Thoracic aorta (tissue), 2 donors: ENCODE results near the gene LIN9. TPM values are rescaled to one million over a fixed set of nuclear protein-coding genes. Genes with fewer than 3 reads are reported as not detected.
"Not testable (repeated sequence)": the region's sequence is repeated elsewhere in the genome, so short reads cannot be mapped to it uniquely, and the experiment has no call there.

Experiments
- ATAC-seq: fragments of 150-250 bp; one replicate; pipeline ENCODE4 v1.8.0; 2017; ENCODE audit warnings: low read depth; ENCODE audit not compliant: insufficient number of reproducible peaks, low FRiP score
- DNase-seq: peaks from one replicate; pipeline ENCODE4 v3.0.0-alpha.2; 2020; ENCODE audit warnings: low spot score
- H3K27ac ChIP-seq, 2 donors: fragments of 200-600 bp; sonication (generic); 1 replicate in 1 of 2; 2 replicates in 1 of 2; pipeline ENCODE4 v1.5.1; 2016; ENCODE audit warnings: mild to moderate bottlenecking in 2 of 2, moderate library complexity in 2 of 2
- H3K27me3 ChIP-seq: fragments of 200-600 bp; sonication (generic); replicated peaks from 2 replicates; pipeline ENCODE4 v1.6.0; 2016; ENCODE audit warnings: mild to moderate bottlenecking; ENCODE audit not compliant: insufficient read depth
- H3K36me3 ChIP-seq: fragments of 200-600 bp; sonication (generic); one replicate; pipeline ENCODE4 v1.5.1; 2016
- H3K4me1 ChIP-seq, 2 donors: fragments of 200-600 bp; sonication (generic); 1 replicate in 1 of 2; 2 replicates in 1 of 2; pipeline versions ENCODE4 v1.5.1 to v1.6.0; 2016; ENCODE audit warnings: low read depth in 2 of 2, mild to moderate bottlenecking in 1 of 2; ENCODE audit not compliant: control insufficient read depth in 1 of 2
- H3K4me3 ChIP-seq: fragments of 200-600 bp; sonication (generic); 2 replicates; pipeline ENCODE4 v1.5.1; 2016; ENCODE audit warnings: mild to moderate bottlenecking
- H3K9me3 ChIP-seq: fragments of 200-600 bp; sonication (generic); 2 replicates; pipeline ENCODE4 v1.5.1; 2016
- total RNA-seq, 2 donors: library from RNA; depleted of rRNA; stranded (reverse); fragments of >200 nt; gene quantifications; one replicate each; pipeline versions ENCODE4 v1.1.0 to v1.2.3, GENCODE V29; 2016
- TF ChIP-seq, protein P1 (sequence below): fragments of 200-600 bp; sonication (generic); IDR thresholded peaks from one replicate; pipeline ENCODE4 v1.5.1; 2019; ENCODE audit warnings: antibody characterized with exemption

The LIN9 gene
- total RNA-seq, 2 donors from 2014 or later: 1.3 to 1.6 TPM

DNA sequence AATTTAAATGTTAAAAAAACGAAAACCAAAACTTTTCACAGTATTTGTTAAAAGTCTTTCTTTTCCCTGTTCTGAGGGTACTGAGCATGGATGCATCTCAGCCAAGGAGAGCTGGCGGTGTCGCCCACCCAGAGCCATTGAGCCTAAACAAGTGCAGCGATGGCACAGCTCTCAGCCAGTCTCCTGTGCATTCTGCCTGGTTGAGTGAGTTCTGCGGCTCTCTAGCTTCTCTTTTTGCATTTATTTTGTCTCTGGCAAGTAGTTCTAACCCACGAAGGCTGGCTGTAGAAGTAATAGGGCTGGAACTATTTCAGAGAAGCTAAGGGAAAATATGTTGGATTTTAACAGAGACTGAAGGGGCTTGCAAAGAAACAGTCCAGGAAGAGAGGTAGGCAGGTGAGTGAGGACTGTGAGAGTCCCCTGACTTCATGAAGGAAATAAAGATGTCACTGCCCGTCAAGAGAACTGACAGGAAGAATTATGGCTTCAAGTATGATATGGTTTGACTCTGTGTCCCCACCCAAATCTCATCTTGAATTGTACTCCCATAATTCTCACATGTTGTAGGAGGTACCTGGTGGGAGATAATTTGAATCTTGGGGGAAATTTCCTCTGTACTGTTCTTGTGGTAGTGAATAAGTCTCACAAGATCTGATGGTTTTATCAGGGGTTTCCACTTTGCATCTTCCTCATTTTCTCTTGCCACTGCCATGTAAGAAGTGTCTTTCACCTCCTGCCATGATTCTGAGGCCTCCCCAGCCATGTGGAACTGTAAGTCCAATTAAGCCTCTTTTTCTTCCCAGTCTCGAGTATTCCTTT lies 35.7 kb upstream of the LIN9 start:
- DNase-seq (no peak), ATAC-seq (no peak)
- Histone ChIP-seq H3K4me1 (no peaks in the 10 kb centered on the region), H3K27me3 (no peaks in the 10 kb centered on the region), H3K36me3 (no peaks in the 10 kb centered on the region), H3K27ac (no peak overlapping the region), H3K4me3 (no peak overlapping the region), H3K9me3 (no peaks in the 10 kb centered on the region)
- TF ChIP-seq, protein P1, sequence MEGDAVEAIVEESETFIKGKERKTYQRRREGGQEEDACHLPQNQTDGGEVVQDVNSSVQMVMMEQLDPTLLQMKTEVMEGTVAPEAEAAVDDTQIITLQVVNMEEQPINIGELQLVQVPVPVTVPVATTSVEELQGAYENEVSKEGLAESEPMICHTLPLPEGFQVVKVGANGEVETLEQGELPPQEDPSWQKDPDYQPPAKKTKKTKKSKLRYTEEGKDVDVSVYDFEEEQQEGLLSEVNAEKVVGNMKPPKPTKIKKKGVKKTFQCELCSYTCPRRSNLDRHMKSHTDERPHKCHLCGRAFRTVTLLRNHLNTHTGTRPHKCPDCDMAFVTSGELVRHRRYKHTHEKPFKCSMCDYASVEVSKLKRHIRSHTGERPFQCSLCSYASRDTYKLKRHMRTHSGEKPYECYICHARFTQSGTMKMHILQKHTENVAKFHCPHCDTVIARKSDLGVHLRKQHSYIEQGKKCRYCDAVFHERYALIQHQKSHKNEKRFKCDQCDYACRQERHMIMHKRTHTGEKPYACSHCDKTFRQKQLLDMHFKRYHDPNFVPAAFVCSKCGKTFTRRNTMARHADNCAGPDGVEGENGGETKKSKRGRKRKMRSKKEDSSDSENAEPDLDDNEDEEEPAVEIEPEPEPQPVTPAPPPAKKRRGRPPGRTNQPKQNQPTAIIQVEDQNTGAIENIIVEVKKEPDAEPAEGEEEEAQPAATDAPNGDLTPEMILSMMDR: no peak

- H3K4me3 ChIP-seq: no peak overlapping the region
- DNase-seq: no peak
- no peak for ATAC-seq
- no peaks in the 10 kb centered on the region for H3K4me1 ChIP-seq
- no peaks in the 10 kb centered on the region for H3K9me3 ChIP-seq
- TF ChIP-seq, protein P1: no peak
- H3K27me3 ChIP-seq: no peaks in the 10 kb centered on the region
- no peak overlapping the region for H3K27ac ChIP-seq
- no peaks in the 10 kb centered on the region for H3K36me3 ChIP-seq
Measured at GRCh38 chr1:226342656-226343055, 33.7 kb upstream of the LIN9 start.

GRCh38 chr1:226340111-226340510 lies 31.1 kb upstream of the LIN9 start:
- not testable (repeated sequence) for H3K36me3 ChIP-seq, H3K27ac ChIP-seq, H3K4me1 ChIP-seq, H3K27me3 ChIP-seq, ATAC-seq, DNase-seq, H3K9me3 ChIP-seq, H3K4me3 ChIP-seq

DNA sequence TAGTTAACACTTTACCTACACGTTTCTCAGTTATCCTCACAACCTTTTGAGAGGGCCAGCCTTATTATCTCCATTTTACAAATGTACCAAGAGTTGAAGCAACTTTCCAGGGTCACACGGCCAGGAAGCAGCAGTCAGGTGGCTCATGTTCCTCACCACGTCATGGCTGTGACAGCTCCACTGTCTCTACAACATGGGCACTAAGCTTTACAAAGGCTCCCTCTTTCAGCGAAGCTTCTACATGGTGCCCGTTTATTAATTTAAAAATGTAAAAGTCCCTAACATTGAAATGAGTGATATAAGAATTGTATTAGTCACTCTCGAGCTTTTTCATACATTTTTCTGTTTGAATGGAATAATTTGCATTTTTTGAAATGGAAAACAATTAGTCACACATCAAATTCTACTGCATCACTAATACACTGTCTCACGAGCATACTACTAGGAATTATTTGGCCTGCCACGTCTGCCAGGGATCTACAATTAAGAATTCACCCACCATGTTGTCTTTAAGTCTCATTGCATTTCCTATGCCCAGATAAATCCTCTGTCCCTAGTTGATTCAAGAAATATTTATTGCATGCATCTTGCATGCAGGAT lies 28.4 kb upstream of the LIN9 start:
- H3K27me3 ChIP-seq: no peaks in the 10 kb centered on the region
- no peak for DNase-seq
- H3K4me3 ChIP-seq: no peak overlapping the region
- ATAC-seq: no peak
- H3K27ac ChIP-seq: no peak overlapping the region
- H3K9me3 ChIP-seq: no peaks in the 10 kb centered on the region
- TF ChIP-seq, protein P1: no peak
- no peaks in the 10 kb centered on the region for H3K4me1 ChIP-seq
- H3K36me3 ChIP-seq: no peaks in the 10 kb centered on the region

DNA sequence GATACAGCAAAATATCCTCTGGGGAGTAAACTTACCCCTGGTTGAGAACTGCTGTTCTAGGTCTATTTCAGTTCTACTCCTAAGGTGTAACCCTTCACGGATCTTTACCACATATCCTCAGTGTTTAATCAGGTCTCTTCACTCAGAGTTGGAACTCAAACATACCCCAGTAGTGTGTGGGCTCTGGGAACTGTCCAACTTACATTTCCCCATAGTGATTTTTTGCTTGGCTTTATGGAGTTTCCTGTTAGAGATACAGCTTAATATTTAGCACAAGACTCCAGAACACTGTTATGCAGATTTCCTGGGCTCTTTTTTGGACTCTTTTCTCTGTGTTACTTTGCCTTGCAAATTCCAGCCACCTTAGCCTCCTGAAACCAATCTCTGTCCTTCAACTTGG lies 26.7 kb upstream of the LIN9 start:
- ATAC-seq: no peak

More for the DNA sequence above, 26.7 kb upstream of the LIN9 start:
- Histone ChIP-seq H3K27me3 (no peaks in the 10 kb centered on the region), H3K4me3 (no peak overlapping the region), H3K9me3 (no peaks in the 10 kb centered on the region), H3K27ac (no peak overlapping the region), H3K36me3 (no peaks in the 10 kb centered on the region), H3K4me1 (no peaks in the 10 kb centered on the region)
- DNase-seq: no peak
- TF ChIP-seq, protein P1: no peak
